HG02884 (cell line): ENCODE results near the gene ZNF385B.

ENCODE experiments used
- ATAC-seq: cut with Tn5 transposase; IDR thresholded peaks from one replicate; pipeline ENCODE4 v1.9.1; 2021; ENCODE audit warnings: mild to moderate bottlenecking, moderate library complexity; ENCODE audit not compliant: unreplicated experiment

Gene ZNF385B

DNA sequence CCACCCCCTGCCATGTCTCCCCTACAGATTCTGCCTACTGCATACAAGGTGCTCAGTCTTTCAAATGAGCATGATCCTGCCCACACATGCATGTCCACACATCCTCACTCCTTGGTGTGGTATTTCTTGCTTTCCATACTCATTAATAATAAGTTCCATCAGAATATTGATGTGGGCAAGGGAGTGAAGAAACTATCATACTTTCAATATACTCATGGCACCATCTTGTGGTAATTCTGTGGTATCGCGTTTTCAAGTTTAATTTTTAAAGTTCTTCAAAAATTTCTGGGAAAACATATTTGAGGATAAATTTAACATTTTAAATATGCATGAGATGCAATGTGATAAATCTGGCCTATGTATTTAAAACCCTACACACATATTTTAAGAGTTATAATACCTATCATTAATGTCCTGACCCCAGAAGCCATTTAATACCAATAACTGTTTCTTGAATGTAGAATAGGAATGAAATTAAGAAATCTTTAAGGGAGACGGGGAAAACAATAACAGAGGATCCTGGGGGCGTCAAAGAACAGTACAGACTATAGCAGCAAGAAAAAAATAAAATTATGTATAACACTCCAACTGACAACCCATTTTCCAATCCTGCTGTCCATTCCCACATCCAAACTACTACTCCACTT, 110.1 kb downstream of the ZNF385B start:
- ATAC-seq, result no peak

DNA sequence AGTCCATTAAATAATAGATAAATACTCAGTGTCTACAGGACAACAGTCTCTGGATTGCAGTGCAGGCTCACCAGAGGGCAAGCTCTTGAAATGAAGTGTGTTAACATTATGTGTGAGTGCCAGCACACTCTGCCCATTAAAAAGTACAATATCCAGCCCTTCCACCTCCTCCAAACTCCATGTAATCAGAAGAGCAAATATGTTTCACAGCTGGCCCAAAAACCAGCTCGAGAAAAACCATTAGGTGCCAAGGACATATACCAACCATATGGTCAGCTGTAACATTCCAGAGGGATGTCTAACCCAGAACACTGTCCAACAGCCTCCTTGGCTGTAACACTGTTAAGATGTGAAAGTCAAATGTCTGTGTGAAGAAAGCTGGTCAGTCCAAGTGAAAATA, 112.2 kb downstream of the ZNF385B start:
- no peak for ATAC-seq

- no peak for ATAC-seq
Observed at GRCh38 chr2:179746981-179747380, 114.4 kb downstream of the ZNF385B start.

GRCh38 chr2:179745635-179746256, 115.7 kb downstream of the ZNF385B start:
- no peak for ATAC-seq

DNA sequence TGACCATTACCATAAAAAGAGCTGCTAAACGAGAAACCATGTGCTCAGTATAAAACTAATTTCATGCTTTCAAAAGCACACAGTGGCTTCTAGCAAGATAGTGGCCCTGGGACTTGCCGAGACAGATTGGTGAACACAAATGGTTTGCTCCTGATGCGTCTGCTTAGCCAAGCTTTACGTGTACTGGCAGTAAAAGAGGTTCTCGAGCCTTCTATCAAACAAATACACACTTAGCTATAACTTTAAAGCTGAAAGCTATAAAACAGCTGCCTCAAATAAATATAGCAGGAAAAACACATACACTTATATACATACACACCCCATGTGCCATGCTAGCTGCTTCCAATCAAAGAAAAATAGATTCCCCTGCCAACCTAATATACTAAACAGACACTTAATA, 117.0 kb downstream of the ZNF385B start:
- no peak for ATAC-seq

- ATAC-seq, result no peak
Observed at GRCh38 chr2:179741317-179741716, 120.1 kb downstream of the ZNF385B start.

GRCh38 chr2:179729966-179730365, 131.4 kb downstream of the ZNF385B start:
- ATAC-seq, result no peak

DNA sequence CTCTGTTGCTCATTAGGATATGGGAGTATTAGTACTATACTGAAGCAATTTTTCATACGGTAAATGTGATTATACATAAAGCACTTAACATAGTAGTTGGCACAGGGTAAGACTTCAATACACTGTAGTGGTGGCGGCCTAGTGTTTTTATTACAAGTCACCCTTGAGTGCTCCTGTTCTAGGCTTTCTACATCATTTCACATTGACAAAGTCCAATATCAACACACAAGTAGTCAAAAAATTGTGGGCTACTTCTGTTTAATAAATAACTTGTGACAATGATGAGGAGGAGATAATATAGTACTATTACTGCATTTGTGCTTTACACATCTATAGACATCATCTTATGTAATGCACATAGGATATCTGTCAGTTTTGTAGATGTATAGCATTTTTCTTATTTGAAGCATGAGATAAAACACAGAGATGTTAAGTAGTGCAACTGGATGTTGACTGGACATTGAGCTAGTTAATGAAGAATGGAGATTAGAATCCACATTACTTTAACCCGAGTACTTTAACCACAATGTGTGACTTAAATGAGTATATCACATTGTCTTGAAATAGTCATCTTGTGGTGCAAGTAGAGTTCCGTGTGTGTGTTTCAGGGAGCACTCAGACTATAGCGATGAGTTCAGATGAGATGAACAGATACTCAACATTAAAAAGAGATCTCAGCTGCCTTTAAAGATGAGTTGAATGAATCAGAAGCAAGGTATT, 134.8 kb downstream of the ZNF385B start:
- ATAC-seq, result no peak

- ATAC-seq, result no peak
Observed at GRCh38 chr2:179724403-179724802, 137.0 kb downstream of the ZNF385B start.

- no peak for ATAC-seq
Observed at GRCh38 chr2:179720173-179720772, 141.1 kb downstream of the ZNF385B start.

- no peak for ATAC-seq
Observed at GRCh38 chr2:179715871-179716270, 145.5 kb downstream of the ZNF385B start.

- no peak for ATAC-seq
Observed at GRCh38 chr2:179715196-179715595, 146.2 kb downstream of the ZNF385B start.

GRCh38 chr2:179712825-179713224, 148.6 kb downstream of the ZNF385B start:
- ATAC-seq, result no peak

GRCh38 chr2:179711375-179711774, 150.0 kb downstream of the ZNF385B start:
- ATAC-seq, result no peak

DNA sequence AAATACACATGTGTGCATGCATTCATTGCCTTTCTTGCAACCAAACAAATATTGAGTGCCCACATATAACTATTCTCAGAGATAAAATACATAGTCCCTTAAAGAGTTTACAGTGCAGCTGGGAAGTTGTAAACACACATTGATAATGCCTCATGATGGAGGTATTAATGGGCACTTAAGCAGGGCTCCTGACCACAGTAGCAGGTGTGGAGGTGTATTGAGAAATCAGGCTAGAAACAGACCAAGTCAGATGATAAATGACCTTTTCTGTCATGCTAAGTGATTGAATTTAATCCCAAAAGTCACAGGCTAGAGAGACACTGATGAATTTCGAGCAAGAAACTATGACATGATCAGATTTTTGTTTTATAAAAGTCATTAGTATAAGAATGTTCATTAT, 157.7 kb downstream of the ZNF385B start:
- ATAC-seq, result no peak

DNA sequence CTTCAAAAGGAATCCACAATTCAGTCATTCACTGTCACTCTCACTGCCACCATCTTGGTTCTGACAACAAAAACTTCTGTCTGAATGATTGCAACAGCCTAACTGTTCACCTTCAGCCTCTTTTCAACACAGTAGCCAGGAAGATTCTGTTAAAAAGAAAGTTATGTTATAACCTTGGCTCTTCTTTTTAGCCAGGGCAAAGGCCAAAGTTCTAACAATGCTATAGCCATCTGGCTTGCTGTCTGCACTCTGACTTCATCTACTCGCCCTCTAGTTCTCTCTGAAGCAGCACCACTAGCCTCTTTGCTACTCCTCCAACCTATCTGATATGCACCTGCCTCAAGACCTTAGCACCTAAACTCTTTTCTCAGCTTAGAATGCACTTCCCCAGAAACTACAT, 158.5 kb downstream of the ZNF385B start:
- no peak for ATAC-seq

- ATAC-seq, result no peak
Observed at GRCh38 chr2:179701524-179702110, 159.8 kb downstream of the ZNF385B start.

- ATAC-seq, result no peak
Observed at GRCh38 chr2:179695486-179695885, 165.9 kb downstream of the ZNF385B start.

DNA sequence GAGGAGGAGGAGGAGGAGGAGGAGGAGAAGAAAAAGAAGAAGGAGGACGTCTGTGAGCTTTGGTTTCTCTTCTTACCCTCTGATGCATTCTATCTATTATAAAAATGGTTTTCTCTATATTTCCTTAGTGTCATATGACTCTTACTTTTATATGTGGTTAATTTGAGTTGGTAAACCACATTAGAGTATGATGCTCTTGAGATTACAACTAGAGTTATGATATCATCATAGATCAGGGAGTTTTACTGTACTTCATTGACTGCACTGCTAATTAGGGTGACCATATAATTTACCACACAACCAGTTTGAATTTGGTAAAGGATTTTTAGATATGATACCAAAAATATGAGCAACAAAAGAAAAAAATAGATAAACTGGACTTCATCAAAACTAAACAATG, 166.4 kb downstream of the ZNF385B start:
- no peak for ATAC-seq

DNA sequence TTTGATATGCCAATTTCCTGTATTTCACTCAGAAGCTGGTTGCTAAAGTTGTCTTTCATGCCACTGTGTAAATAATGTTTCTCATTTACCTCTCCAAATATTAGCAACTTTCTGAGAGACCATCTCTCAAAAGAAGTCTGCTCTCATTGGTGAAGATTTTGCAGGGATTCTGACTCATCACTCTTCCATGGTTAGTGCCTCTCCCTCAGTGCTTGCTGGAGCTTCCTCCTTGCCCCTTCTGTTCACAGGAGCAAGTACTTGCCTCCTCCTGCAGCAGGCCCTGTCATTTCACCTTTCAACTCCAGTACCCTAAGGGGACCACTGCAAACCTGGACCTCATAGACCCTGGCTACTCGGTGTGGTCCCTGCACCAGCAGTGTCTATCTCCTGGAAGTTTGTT, 168.8 kb downstream of the ZNF385B start:
- no peak for ATAC-seq

DNA sequence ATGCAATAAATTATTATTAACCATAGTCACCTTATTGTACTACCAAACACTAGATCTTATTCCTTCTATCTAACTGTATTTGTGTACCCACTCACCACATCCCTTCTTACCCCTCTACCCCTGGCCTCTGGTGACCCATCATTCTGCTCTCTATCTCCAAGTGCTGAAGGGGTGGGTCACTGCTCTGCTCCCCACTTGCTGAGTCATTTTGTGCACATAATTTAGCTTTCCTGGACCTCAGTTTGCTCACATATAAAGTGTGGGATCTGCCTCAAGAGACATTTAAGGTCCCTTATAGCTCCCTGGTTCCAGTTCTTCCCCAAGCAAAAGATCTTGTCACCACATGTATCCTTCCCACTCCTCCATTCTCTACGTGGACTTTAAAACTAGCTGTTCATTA, 169.4 kb downstream of the ZNF385B start:
- no peak for ATAC-seq
